Measurements from ENCODE around the gene AFG3L2.

AFG3L2 gene

DNA sequence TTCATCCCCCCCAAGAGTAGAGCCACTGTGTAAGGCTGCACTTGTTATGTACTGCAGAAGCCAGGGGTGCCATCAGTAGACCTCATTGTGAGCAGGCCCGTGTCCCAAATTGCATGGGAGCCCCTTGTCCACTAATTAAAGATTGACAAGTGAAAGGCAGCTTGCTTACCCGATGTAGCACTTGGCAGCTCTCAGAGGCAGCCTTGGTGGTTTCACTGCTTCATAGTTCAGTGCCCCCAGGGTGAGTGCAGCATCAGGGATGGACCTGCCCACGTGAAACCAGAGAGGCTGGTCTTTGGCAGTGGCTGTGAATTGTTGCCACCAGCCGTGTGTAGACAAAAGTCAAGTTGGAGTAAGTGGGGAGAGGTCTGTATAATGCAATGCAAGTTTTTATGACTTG lies 55.7 kb downstream of the AFG3L2 start:
- no peak for DNase-seq

DNA sequence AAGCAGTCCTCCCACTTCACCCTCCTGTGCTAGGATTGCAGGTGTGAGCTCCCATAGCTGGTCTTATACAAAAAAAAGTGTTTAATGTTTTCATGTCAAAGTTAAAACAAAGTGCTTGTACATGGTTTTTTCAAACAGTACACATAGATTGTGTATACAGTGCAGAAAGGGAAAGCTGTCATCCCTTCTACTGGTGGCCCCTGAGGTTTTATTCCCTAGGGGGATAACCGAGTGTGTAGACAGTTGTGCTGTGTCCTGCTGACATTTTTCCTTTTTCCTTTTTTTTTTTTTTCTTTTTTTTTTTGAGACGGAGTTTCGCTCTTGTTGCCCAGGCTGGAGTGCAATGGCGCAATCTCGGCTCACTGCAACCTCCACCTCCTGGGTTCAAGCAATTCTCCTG lies 58.2 kb downstream of the AFG3L2 start:
- no peak for DNase-seq

DNA sequence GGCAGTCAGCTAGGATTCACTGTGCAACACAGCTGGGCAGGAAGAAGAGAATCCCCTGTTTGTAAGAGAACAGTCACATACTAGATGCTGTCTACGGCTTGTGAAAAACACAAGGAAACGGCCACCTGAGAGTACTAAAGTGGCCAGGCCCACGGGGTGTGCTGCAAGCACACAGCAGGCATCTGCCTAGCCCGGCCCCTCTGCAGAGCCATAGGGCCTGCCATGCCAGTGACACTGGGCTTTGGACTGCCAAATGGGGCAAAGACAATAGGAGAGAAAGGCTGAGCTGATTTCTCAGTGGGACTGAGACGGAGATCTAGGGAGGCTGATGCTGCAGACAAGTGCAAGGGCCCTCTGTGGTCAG lies 58.7 kb downstream of the AFG3L2 start:
- DNase-seq, result no peak

DNA sequence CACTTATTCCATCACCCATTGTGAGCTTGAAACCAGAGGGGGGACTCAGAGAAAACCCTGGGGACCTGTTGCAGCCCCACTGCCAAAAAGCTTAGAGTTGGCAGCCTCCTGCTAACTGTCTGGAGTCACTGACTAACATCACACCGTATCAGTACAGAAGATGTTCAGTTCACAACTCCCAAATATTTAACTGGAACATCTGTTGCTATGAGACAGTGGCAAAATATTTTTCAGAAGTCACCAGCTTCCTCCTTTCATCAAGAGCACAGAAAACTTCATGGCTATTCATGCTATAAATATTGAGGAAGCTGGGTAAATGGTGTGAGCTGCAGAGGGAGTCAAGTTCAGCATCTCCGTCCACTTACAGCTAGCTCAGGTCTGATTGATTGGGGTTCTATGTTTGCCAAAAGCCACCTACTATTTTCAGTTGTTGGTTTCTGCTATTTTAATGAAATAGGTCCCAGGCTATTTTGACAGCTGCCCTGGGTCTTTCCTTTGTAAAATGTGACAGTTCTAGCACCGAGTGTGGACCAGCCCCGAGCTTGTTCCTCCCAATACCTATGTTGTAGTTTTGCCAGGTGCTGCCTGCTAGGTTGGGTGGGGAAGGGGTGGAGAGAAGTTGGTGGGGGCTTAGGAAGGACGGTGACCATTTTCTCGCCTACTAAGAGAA lies 59.2 kb downstream of the AFG3L2 start:
- DNase-seq, result no peak

DNA sequence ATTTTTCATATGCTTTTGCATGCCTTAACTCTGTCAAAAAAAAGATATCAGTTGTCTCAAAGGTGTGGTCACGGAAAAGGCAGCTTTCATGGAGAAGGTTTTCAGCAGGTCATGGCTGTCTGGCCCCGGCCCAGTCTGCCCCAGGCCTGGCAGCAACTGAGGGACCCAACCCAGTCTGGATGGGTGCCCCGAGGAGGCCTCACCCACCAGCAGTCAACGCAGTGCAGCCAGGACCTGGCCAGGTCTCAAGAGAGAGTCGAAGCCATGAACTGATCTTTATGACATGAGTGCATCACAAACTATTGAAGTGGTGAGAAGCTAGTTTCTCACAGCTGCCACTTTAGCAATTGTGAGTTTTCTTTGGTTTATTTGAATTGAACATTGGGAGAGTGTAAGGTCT lies 61.1 kb downstream of the AFG3L2 start:
- DNase-seq, result no peak

DNA sequence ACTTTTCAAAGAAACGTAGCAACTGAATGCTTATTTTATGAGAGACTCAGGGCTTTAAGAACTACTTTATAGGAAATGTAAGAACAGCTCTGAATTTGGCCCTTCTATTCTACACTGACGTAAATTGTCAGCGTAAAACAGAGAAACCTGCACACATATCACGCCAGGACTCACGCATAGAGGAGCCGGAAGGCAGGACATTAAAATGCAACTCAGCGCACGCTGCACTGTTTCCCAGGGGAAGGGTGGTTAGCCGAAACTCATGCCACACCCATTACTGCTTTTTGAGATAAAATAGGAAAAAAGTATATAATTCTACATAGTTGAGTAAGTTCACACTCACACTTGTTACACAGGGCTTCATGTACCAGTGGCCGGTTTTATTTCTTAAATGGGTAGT lies 61.5 kb downstream of the AFG3L2 start:
- DNase-seq, result no peak

DNA sequence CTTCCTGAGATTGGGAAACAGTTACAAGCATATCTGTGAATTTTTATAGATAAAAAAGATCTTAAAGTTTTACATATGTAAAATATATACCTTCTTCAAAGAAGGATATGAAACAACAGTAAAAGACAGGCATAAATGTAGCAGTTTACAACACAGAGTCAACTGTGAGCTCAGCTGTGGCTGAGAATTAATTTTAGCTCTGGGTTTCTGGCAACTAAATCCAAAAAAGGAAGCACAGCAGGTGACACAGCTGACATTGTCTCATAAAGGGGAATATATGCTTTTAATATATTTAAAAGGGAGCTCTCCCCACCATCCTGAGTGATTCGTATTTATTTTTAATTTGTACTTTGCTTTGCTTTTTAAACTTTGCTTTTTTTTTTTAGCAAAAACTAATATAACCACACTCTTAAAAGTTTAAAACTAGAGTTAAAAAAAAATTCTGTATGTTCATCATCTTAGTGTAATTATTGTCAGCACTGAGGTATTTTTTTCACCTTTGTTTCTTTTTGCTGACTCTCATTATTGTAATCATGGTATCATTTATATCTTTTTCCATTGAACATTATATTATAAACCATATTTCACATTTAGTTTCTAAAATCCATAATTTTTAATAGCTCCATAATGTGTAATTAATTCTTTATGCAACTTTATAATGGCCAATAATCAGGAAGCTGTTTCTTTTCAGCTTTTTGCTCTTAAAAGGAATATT lies 62.3 kb downstream of the AFG3L2 start:
- no peak for DNase-seq

DNA sequence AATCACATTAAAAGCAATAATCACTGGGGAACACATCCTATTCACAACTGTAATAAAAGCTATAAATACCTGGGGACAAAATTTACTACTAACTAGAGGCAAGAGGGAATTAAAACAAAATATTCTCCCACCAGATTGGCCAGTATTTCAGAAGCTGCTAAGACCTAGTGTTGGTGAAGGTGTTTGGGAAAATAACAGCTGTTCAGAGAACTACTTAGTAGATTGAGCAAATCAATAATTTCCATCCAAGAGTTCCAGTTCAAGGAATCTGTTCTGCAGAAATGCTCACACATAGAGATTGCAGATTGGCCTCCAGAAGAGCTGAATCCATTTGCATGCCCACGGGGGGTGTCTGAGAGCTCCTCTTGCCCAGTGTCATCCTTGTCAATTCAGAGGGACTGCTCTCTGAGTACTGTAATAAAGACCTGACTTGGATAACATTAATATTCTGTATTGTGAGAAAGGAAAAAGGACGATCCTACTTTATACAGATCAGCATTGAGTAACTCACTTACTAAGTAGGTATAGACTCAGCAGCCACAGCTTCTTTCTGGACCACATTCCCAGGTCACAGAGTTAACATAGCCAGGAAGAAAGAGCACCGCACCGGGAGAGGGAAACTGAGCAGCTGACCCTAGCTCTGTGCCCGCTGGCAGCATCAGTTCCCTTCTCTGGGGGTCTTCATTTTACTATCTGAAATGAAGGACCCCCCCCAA lies 63.3 kb downstream of the AFG3L2 start:
- no peak for DNase-seq

DNA sequence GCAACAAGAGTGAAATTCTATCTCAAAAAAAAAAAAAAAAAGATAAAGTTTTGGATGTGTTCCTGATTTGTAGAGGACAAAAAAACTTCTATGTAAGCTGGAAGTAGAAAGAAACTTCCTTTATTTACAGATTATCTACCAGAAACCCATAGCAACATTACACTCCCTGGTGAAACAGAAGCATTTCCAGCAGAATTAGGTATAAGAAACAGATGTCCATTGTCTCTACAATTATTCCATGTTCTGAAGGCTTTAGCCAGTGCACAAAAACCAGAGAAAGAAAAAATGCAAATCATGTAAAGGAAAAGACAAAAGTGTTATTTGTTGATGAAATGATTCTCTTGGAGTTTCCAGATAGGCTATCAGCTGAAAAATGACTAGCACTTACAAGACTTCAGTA lies 64.1 kb downstream of the AFG3L2 start:
- no peak for DNase-seq

DNA sequence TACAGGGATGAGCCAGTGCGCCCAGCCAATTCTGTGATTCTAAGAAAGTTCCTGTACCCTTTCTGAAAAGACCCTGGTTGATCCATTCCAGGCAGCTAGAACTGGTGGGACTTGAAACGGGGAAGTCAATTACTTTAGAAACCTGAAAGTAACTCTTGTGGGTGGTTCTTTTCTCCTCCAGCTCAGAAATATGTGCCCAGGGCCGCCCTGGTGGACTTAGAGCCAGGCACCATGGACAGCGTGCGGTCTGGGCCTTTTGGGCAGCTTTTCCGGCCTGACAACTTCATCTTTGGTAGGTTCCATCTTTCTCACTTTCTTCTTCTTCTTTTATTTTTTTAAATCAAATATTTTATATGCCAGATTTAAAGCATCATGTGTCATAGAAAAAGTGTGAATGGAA lies 66.3 kb downstream of the AFG3L2 start:
- no peak for DNase-seq

DNA sequence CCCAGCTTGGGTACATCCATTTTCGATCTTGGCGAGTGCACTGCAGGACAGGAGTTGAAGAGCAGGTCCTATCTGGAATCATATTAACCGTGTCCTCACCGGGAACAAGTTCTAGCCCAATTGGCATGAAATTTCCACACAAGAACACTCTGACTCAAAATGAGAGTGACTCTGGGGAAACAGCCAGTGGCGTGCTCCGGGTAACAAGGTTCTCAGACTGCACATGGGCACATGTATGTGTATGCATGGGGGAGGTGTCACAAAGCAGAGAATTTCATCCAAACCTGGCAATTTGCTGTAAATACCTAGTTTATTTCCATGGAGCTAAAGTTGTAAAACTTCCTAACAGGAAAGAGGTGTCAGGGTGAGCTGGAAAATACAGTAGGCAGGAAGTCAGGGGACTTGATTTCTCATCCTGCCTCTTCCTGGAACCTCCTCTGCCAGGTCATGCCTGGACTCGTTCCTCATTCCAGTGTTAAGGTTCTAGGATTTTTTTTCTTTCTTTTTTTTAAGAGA lies 67.3 kb downstream of the AFG3L2 start:
- DNase-seq, result no peak

DNA sequence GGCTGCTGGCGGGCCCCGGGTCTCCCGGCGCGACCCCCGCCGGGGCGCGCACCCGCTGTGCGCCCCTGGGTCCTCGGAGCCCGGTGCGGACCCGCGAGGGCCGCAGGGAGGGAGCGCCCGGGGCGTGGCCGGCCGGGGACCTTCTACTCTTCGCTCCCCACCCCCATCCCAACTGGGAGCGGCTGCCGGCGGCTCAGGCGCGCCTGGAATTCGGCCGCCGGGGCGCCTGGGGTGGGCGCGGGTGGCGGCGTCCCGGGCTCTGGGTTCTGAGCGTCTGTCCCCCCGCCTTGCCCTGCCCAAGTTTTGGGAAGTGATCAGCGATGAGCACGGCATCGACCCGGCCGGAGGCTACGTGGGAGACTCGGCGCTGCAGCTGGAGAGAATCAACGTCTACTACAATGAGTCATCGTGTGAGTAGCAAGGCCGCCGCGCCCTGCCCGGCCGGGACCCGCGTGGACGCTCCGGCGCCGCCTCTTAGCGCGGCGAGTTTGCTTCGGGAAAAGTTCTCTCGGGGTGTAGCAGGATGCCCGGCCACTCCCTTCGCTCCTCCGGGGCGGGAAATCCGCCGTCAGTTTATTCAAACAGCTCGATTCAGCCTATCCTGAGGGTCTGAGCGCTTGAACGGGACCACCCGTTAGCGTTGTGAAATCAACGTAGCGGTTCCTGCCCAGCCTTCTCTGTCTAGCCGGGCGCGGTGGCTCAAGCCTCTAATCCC lies 68.5 kb downstream of the AFG3L2 start:
- peak; percentile 87 for DNase-seq

DNA sequence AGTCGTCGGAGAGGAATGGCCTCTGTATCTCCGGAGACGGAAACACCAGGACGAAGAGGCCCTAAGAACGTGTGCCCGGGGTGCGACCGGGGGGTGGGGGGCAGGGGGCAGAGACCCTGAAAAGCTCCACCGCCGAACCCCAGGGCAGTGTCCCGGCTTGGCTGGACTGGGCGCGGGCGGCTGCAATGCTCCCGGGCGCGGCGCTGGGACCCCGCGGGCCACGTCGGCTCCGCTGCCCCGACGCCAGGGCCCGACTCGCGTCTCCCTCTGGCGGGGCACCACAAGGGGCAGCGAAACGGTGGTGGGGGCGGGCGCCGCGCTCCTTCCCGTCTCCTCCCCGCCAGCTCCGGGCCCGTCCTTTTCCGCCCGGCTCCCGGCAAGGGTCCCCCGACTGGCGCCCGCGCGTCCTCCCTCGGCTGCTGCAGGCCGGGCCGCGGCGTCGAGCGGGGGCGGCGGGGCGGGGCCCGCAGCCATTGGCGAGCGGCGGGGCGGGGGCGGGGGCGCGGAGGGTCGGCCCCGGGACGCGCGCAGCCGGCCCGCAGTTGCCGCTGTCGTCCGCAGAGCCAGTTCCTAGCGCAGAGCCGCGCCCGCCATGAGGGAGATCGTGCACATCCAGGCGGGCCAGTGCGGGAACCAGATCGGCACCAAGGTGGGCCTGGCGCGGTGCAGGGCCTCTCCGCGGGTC lies 69.2 kb downstream of the AFG3L2 start, which contains the start of gene TUBB6:
TUBB6 (plus strand) TSS at position 541 of the 685 bp plus-strand sequence; CDS start at position 593, 52 bp downstream.
- DNase-seq, result peak; percentile 87

DNA sequence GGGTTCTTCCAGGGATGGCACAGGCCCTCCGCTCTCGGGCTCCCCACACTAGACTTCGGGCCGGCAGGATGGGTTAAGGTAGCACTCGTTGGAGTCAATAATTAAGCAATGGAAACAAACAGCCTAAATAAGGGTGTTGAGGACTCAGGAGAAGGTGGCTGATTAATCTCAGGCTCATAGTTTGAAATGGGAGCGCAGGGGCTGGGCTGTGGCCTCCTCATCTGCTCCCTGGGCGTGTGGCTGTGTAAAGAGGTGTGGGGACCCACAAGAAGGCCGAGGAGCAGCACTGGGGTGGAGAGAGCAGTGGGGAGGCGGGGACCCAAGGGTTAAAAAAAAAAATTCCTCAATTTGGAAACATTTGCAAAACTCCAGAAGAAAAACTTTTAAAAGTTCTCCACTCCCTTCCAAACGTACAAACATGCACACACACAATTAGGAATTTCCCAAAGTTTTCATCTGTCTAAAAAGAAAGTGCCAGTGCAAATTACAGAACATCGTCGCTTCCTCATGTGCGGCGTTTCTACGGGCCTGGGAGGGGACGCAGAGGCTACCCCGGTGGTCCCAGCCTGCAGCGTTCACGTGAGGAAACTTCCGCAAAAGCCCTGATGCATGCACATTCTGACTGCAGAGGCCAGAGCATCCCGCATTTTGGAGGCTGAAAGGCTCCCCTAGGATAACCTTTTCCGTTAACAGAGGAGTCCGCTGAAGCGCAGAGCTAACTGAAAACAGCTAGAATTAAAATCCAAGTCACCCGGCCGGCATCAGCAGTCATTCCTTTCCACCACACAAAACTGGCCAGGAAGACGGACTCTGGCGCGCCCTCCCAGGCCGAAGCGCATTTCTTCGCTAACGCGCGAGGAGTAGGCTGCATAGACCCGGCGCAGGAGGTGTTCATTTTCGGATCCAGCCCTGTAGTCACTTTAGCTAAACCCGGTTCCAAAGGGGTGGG lies 70.0 kb downstream of the AFG3L2 start:
- DNase-seq, result peak; percentile 81

DNA sequence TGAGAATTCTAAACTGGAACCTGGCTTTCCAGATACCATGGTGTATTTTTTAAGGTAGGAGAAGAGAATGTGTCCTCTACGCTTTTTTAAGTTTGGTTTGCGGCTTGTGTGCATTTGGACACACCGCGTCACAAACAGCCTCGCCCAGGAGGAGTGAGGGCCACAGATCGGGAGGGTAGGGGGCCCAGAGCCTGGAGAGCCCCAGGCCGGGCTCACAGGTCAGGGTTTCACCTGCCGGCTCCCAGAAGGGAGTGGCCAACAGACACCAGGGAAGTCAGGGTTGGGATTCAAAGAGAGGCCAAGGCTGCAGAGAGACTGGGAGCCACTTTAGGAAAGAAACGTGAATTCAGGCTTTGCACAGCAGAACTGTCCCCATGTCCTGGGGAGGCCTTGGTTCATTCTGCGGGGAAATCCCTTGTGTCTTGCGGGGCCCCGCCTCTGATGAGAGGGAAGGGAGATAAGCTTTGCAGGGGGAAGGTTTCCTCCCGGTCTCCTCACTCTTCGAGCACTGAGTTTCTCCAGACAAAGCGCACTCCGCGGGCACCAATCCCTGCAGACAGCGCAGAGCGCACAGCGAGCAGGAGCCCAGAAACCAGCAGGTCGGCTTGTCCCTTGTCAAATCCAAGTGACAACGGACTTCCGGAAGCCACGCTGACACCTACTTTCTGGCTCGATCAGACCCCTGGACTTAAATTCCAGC lies 70.9 kb downstream of the AFG3L2 start:
- no peak for DNase-seq

DNA sequence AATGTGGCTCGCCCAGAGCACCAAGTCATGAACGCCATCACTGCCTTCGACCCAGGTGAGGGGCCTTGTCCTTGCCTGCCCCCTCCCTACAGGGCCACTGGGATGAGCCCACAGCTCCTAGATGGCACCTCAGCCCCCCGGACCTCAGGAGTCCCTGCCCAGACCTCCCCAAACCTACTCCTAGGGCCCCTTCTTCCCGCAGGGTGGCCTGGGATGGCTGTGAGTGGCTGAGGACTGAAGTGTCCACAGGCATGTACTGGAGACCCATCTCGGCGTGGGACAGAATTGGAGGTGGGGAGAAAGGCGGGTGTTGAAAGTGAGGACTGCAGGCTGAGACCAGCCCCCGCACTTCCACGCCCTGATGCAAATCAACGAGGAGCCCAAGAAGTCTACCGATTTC lies 71.8 kb downstream of the AFG3L2 start:
- no peak for DNase-seq

DNA sequence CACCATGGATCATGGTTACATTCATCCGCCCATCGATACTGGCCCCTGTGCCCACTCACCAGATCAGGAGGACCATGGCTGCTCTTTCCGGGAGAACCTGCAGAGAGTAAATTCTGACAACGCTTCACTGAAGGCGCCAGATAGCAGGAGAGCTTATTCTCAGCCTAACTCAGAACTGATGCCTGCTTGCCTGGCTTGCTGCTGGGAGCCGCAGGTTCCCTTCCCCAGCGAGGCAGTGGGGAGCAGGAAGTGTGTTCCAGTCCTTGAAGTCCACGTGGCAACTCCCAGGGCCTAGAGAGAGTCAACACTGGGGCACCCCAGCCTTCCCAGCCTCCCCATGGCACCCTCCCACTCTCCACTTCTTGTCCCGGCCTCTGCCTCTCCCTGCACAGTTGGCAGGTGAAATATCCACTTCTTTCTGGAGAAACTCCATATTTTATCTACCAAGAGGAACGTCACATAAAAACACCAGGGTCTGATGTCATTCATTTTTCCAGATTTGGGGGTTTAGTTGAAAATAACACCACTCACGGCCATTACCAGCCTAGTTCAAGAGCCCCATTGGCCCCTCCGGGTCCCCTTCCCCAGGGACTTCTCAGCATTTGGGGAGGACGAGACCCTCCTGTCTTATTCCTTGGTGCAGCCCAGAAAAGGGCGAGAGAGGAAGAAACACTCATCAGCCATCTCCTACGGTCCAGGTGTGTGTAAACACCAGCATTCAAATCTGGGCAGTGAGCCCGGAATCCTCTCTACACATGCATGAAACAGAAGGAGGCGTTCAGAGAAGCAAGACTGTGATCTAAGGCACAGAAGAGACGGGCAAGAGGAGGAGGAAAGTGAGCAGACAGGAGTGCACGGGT lies 72.4 kb downstream of the AFG3L2 start:
- no peak for DNase-seq

DNA sequence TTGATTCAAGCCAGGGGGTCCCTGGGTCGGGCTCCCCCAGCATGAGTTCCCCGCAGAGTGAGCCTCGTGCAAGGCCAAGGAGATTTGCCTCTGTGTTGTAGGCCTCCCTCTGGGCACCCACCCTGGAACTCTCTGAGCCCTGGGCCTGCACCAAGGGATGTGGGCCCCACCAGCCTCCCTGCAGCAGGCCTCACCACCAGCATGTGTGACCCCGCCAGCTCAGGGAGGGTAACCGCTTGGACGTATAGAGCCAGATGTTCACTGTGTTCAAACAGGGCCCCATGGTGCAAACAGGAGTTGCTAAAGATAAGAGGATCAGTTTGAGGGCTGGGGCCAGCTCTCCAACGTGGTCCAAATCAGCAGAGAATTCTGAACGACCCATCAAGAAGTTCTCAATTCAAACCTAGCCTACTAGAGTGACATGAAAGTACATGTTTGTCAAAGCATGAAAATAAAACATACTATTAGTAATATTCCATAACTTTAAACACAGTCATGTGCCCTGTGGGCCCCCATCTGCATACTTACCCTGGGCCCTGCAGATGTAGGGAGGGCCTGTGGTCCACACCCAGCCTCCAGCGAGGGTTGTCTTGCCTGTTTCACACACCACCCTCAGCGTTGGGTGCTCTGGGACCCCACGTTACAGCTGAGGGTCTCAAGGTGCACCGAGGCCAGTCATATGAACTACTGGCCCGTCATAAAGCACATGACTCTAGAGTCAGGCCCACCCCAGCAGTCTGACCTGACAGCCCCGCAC lies 74.5 kb downstream of the AFG3L2 start:
- DNase-seq, result no peak
